ENCODE data around the gene INHBE.
"Not testable (repeated sequence)": the region's sequence is repeated elsewhere in the genome, so short reads cannot be mapped to it uniquely, and the experiment has no call there.

The INHBE gene

DNA sequence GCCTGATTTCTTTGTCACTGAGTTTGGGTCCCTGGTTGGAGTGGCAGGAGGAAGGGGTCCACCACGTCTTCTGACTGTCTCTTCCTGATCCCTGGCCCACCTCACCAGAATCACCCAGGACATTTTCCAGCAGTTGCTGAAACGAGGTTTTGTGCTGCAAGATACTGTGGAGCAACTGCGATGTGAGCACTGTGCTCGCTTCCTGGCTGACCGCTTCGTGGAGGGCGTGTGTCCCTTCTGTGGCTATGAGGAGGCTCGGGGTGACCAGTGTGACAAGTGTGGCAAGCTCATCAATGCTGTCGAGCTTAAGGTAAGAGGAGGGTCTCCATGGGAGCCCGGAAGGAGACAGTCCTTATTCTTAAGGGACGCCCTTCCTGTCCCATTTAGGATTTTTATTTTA, 45.1 kb downstream of the INHBE start:
- DNase-seq: no peak

GRCh38 chr12:57502311-57502969, 47.3 kb downstream of the INHBE start:
- not testable (repeated sequence) for DNase-seq

GRCh38 chr12:57506541-57506940, 51.4 kb downstream of the INHBE start:
- not testable (repeated sequence) for DNase-seq

Data from T-helper 9 cell (primary cell).